ENCODE measurements around the gene NUDT1.

Gene NUDT1

GRCh38 chr7:2224934-2225333, 17.1 kb upstream of the NUDT1 start:
- no peak for DNase-seq

GRCh38 chr7:2225336-2225735, 16.7 kb upstream of the NUDT1 start:
- DNase-seq, result no peak

- DNase-seq, result no peak
Measured at GRCh38 chr7:2225830-2226229, 16.2 kb upstream of the NUDT1 start.

- DNase-seq, result no peak
Measured at GRCh38 chr7:2227699-2228098, 14.3 kb upstream of the NUDT1 start.

GRCh38 chr7:2228921-2229320, 13.1 kb upstream of the NUDT1 start:
- no peak for DNase-seq

GRCh38 chr7:2229467-2229866, 12.6 kb upstream of the NUDT1 start:
- no peak for DNase-seq

- no peak for DNase-seq
Measured at GRCh38 chr7:2230226-2230625, 11.8 kb upstream of the NUDT1 start.

GRCh38 chr7:2230882-2231281, 11.1 kb upstream of the NUDT1 start:
- no peak for DNase-seq

- peak; percentile 29 for DNase-seq
Measured at GRCh38 chr7:2231992-2232765, 9.8 kb upstream of the NUDT1 start.

- peak; percentile 95 for DNase-seq
Measured at GRCh38 chr7:2232766-2233520, 9.1 kb upstream of the NUDT1 start, which contains the start of gene MAD1L1. Gene MAD1L1, minus strand, starts transcription at chr7:2232945. Its CDS starts 2,812 bp downstream, at chr7:2230133.

GRCh38 chr7:2233926-2234325, 8.1 kb upstream of the NUDT1 start:
- no peak for DNase-seq

- peak; percentile 96 for DNase-seq
Measured at GRCh38 chr7:2237109-2237602, 4.9 kb upstream of the NUDT1 start.

GRCh38 chr7:2239242-2239641, 2.8 kb upstream of the NUDT1 start:
- DNase-seq, result no peak

GRCh38 chr7:2242541-2243429, 759 bp downstream of the NUDT1 start:
- DNase-seq, result no peak

- no peak for DNase-seq
Measured at GRCh38 chr7:2243458-2243857, 1.4 kb downstream of the NUDT1 start.

GRCh38 chr7:2244404-2244995, 2.5 kb downstream of the NUDT1 start:
- DNase-seq, result no peak

GRCh38 chr7:2245883-2246675, 4.1 kb downstream of the NUDT1 start:
- peak; percentile 33 for DNase-seq

- no peak for DNase-seq
Measured at GRCh38 chr7:2247141-2247995, 5.3 kb downstream of the NUDT1 start.

- DNase-seq, result peak; percentile 85
Measured at GRCh38 chr7:2248984-2249694, 7.1 kb downstream of the NUDT1 start.

- DNase-seq, result no peak
Measured at GRCh38 chr7:2249744-2250323, 7.8 kb downstream of the NUDT1 start.
